Coronary artery (tissue), 2 donors: ENCODE data around the gene INPP5B.

ENCODE experiments used
- DNase-seq: peaks from one replicate; pipeline ENCODE4 v3.0.0-alpha.2; 2017; ENCODE audit warnings: low spot score
- H3K27ac ChIP-seq, 2 donors: fragments of 200-600 bp; sonication (generic); one replicate each; pipeline ENCODE4 v1.5.1; 2016 to 2019
- H3K4me3 ChIP-seq: fragments of 200-600 bp; sonication (generic); 2 replicates; pipeline ENCODE4 v1.5.1; 2016; ENCODE audit warnings: mild to moderate bottlenecking, moderate library complexity
- CTCF ChIP-seq: fragments of 200-600 bp; sonication (generic); IDR thresholded peaks from one replicate; pipeline ENCODE4 v1.5.1; 2019; ENCODE audit warnings: antibody characterized with exemption

Gene INPP5B

GRCh38 chr1:37946703-37947360, at the start of gene INPP5B:
TSS of gene INPP5B (minus strand) at chr1:37947053. CDS start at chr1:37946308, 745 bp downstream.
- H3K27ac ChIP-seq: peak within 1 kb of the TSS; percentile 95 to 98
- H3K4me3 ChIP-seq: peak within 1 kb of the TSS; percentile 93
- DNase-seq: peak; percentile 92
- no peak for TF ChIP-seq CTCF

- TF ChIP-seq CTCF: no peak
- Histone ChIP-seq H3K4me3 (peak overlapping the region; percentile 79), H3K27ac (peak overlapping the region; percentile 94 to 96)
- peak; percentile 84 for DNase-seq
These were observed 49.0 kb upstream of the INPP5B start for GRCh38 chr1:37995751-37996345.

- Histone ChIP-seq H3K4me3 (peak overlapping the region; percentile 79), H3K27ac (peak overlapping the region; percentile 94 to 96)
- DNase-seq: no peak
- no peak for TF ChIP-seq CTCF
These were observed 48.2 kb upstream of the INPP5B start for GRCh38 chr1:37994886-37995566.

GRCh38 chr1:37989361-37989930, 42.6 kb upstream of the INPP5B start:
- TF ChIP-seq CTCF: no peak
- DNase-seq: no peak
- Histone ChIP-seq H3K4me3 (peak overlapping the region; percentile 84), H3K27ac (peak overlapping the region; percentile 46 to 79)

- DNase-seq: no peak
- no peak overlapping the region for H3K27ac ChIP-seq
- TF ChIP-seq CTCF: no peak
- no peak overlapping the region for H3K4me3 ChIP-seq
These were observed 40.8 kb upstream of the INPP5B start for GRCh38 chr1:37987679-37988078.

- no peak for DNase-seq
- TF ChIP-seq CTCF: no peak
- Histone ChIP-seq H3K4me3 (no peak overlapping the region), H3K27ac (no peak overlapping the region)
These were observed 36.7 kb upstream of the INPP5B start for GRCh38 chr1:37983546-37983945.
